Mucosa of rectum (tissue), 2 donors: ENCODE results near the gene MAB21L4.

Source experiments
- H3K27ac ChIP-seq, 2 donors: one replicate each; pipeline ENCODE4 v1.7.0; 2013; ENCODE audit warnings: inconsistent platforms in 2 of 2, low read depth in 2 of 2, low read length in 2 of 2
- H3K27me3 ChIP-seq, 2 donors: one replicate each; pipeline ENCODE4 v1.7.0; 2013; ENCODE audit warnings: low read length in 2 of 2; ENCODE audit not compliant: control insufficient read depth in 2 of 2, insufficient read depth in 2 of 2
- H3K36me3 ChIP-seq, 2 donors: one replicate each; pipeline ENCODE4 v1.7.0; 2013; ENCODE audit warnings: low read length in 2 of 2; ENCODE audit not compliant: control insufficient read depth in 2 of 2, insufficient read depth in 2 of 2
- H3K4me1 ChIP-seq, 2 donors: one replicate each; pipeline ENCODE4 v1.7.0; 2013; ENCODE audit warnings: low read length in 2 of 2, mild to moderate bottlenecking in 1 of 2; ENCODE audit not compliant: control insufficient read depth in 2 of 2, insufficient read depth in 2 of 2
- H3K4me3 ChIP-seq, 2 donors: one replicate each; pipeline ENCODE4 v1.7.0; 2013; ENCODE audit warnings: low read length in 2 of 2
- H3K9ac ChIP-seq, 2 donors: one replicate each; pipeline ENCODE4 v1.7.0; 2013; ENCODE audit warnings: low read length in 2 of 2, low read depth in 1 of 2, mild to moderate bottlenecking in 1 of 2
- H3K9me3 ChIP-seq, 2 donors: one replicate each; pipeline ENCODE4 v1.7.0; 2013; ENCODE audit warnings: low read length in 2 of 2; ENCODE audit not compliant: control insufficient read depth in 2 of 2
- donor health status: healthy.
- donor health status: Normal muscosa, but diverticular disease.

Gene MAB21L4

GRCh38 chr2:240917009-240917683 lies 21.2 kb upstream of the MAB21L4 start:
- Histone ChIP-seq H3K4me3 (no peak overlapping the region), H3K9ac (no peak overlapping the region), H3K27me3 (peaks cover 5 to 6% of the 10 kb centered on the region in 2 donors), H3K27ac (peak overlapping the region in 1 of 2 donors; percentile 16), H3K36me3 (no peaks in the 10 kb centered on the region), H3K4me1 (peaks cover 0 to 2% of the 10 kb centered on the region in 2 donors), H3K9me3 (no peaks in the 10 kb centered on the region)

GRCh38 chr2:240916571-240917008 lies 20.6 kb upstream of the MAB21L4 start:
- Histone ChIP-seq H3K27me3 (peaks cover 5 to 6% of the 10 kb centered on the region in 2 donors), H3K27ac (peak overlapping the region in 1 of 2 donors; percentile 16), H3K9ac (no peak overlapping the region), H3K4me3 (no peak overlapping the region), H3K9me3 (no peaks in the 10 kb centered on the region), H3K4me1 (no peaks in the 10 kb centered on the region), H3K36me3 (no peaks in the 10 kb centered on the region)

GRCh38 chr2:240915526-240916341 lies 19.8 kb upstream of the MAB21L4 start:
- Histone ChIP-seq H3K27ac (no peak overlapping the region), H3K4me1 (no peaks in the 10 kb centered on the region), H3K27me3 (peaks cover 5 to 6% of the 10 kb centered on the region in 2 donors), H3K36me3 (no peaks in the 10 kb centered on the region), H3K9me3 (no peaks in the 10 kb centered on the region), H3K9ac (no peak overlapping the region), H3K4me3 (no peak overlapping the region)

GRCh38 chr2:240914645-240915525 lies 18.9 kb upstream of the MAB21L4 start:
- no peak overlapping the region for H3K9ac ChIP-seq
- H3K4me3 ChIP-seq, result no peak overlapping the region
- H3K27me3 ChIP-seq, result peaks cover 5 to 7% of the 10 kb centered on the region in 2 donors
- no peaks in the 10 kb centered on the region for H3K4me1 ChIP-seq
- no peaks in the 10 kb centered on the region for H3K36me3 ChIP-seq
- H3K9me3 ChIP-seq, result no peaks in the 10 kb centered on the region
- no peak overlapping the region for H3K27ac ChIP-seq

GRCh38 chr2:240913810-240914644 lies 18.1 kb upstream of the MAB21L4 start:
- H3K4me1 ChIP-seq, result no peaks in the 10 kb centered on the region
- peaks cover 5 to 14% of the 10 kb centered on the region in 2 donors for H3K27me3 ChIP-seq
- no peak overlapping the region for H3K27ac ChIP-seq
- H3K36me3 ChIP-seq, result no peaks in the 10 kb centered on the region
- no peak overlapping the region for H3K9ac ChIP-seq
- H3K4me3 ChIP-seq, result no peak overlapping the region
- H3K9me3 ChIP-seq, result no peaks in the 10 kb centered on the region

- no peak overlapping the region for H3K4me3 ChIP-seq
- H3K4me1 ChIP-seq, result no peaks in the 10 kb centered on the region
- peaks cover 5 to 14% of the 10 kb centered on the region in 2 donors for H3K27me3 ChIP-seq
- no peaks in the 10 kb centered on the region for H3K9me3 ChIP-seq
- H3K27ac ChIP-seq, result no peak overlapping the region
- no peaks in the 10 kb centered on the region for H3K36me3 ChIP-seq
- H3K9ac ChIP-seq, result no peak overlapping the region
Measured at GRCh38 chr2:240912878-240913809, 17.2 kb upstream of the MAB21L4 start.

GRCh38 chr2:240911641-240912265 lies 15.8 kb upstream of the MAB21L4 start:
- no peaks in the 10 kb centered on the region for H3K9me3 ChIP-seq
- no peaks in the 10 kb centered on the region for H3K4me1 ChIP-seq
- H3K9ac ChIP-seq, result no peak overlapping the region
- H3K27ac ChIP-seq, result no peak overlapping the region
- H3K4me3 ChIP-seq, result no peak overlapping the region
- H3K27me3 ChIP-seq, result peaks cover 9 to 22% of the 10 kb centered on the region in 2 donors
- H3K36me3 ChIP-seq, result no peaks in the 10 kb centered on the region

GRCh38 chr2:240909216-240909974 lies 13.4 kb upstream of the MAB21L4 start:
- peaks cover 12 to 28% of the 10 kb centered on the region in 2 donors for H3K27me3 ChIP-seq
- no peaks in the 10 kb centered on the region for H3K9me3 ChIP-seq
- H3K4me1 ChIP-seq, result peaks cover 0 to 6% of the 10 kb centered on the region in 2 donors
- no peaks in the 10 kb centered on the region for H3K36me3 ChIP-seq
- H3K9ac ChIP-seq, result no peak overlapping the region
- H3K4me3 ChIP-seq, result no peak overlapping the region
- H3K27ac ChIP-seq, result no peak overlapping the region
